ENCODE data around the gene COPG1.

GRCh38 chr3:129246636-129247035, 2.8 kb upstream of the COPG1 start:
- TF ChIP-seq RCOR1 (IDR thresholded peaks at IDR 0.05; ENCODE audit: insufficient replicate concordance, low read length), result no peak
- TF ChIP-seq POLR2A (IDR thresholded peaks at IDR 0.05; ENCODE audit: low read depth, low read length), result no peak

All from IMR-90 (cell line).